Adrenal gland (tissue), 12 donors: ENCODE results near the gene PTPRN2. TPM values are rescaled to one million over a fixed set of nuclear protein-coding genes. Genes with fewer than 3 reads are reported as not detected.

Source experiments
- DNase-seq, 7 donors: peaks; one replicate each; pipeline ENCODE4 v3.0.0-alpha.2; 2019 to 2020
- H3K27ac ChIP-seq, 5 donors: fragments of 200-600 bp; sonication (generic) in 4 of 5; 1 replicate in 3 of 5; 2 replicates in 2 of 5; pipeline versions ENCODE4 v1.5.1 to v1.8.0; 2016 to 2020; ENCODE audit warnings: mild to moderate bottlenecking in 1 of 5
- H3K27me3 ChIP-seq: fragments of 200-600 bp; 2 replicates; pipeline ENCODE4 v1.8.0; 2021
- H3K36me3 ChIP-seq, 2 donors: fragments of 200-600 bp; replicated peaks in 1 of 2; 1 replicate in 1 of 2; 2 replicates in 1 of 2; pipeline versions ENCODE4 v1.5.1 to v1.8.0; 2018 to 2022
- H3K4me1 ChIP-seq, 2 donors: fragments of 200-600 bp; replicated peaks in 1 of 2; 1 replicate in 1 of 2; 2 replicates in 1 of 2; pipeline versions ENCODE4 v1.5.1 to v1.8.0; 2018 to 2021
- H3K4me3 ChIP-seq, 4 donors: fragments of 200-600 bp; sonication (generic) in 3 of 4; one replicate each; pipeline ENCODE4 v1.5.1; 2016 to 2018
- H3K9me3 ChIP-seq, 3 donors: fragments of 200-600 bp; sonication (generic) in 1 of 3; replicated peaks in 1 of 3; 1 replicate in 2 of 3; 2 replicates in 1 of 3; pipeline versions ENCODE4 v1.5.1 to v1.8.0; 2016 to 2021
- POLR2A ChIP-seq, 2 donors: fragments of 450-650 bp; IDR thresholded peaks; one replicate each; pipeline ENCODE4 v1.6.1; 2017; ENCODE audit warnings: antibody characterized with exemption in 2 of 2, mild to moderate bottlenecking in 2 of 2, moderate library complexity in 1 of 2
- WGBS, 4 donors: extraction: QIAGEN DNeasy Blood & Tissue Kit in 2 of 4; methylation state at CpG; one replicate each; pipeline versions ENCODE4 v1.1.5 to v1.1.7; 2013 to 2017; 5-methylcytosine and 5-hydroxymethylcytosine counted together
- intact Hi-C, 2 donors: fragments of 100-400 bp; cut with DNase I; formaldehyde crosslinking; loops; one replicate each; pipeline versions ENCODE4 v1.14.1 to v1.15.0; 2022 to 2023
- polyA plus RNA-seq, 3 donors: library from polyadenylated mRNA; stranded (reverse); fragments of 200-250 nt in 2 of 3; fragments of 350-450 nt in 1 of 3; fragmentation: Illumina TruSeq in 1 of 3; extraction: RNeasy Lipid Tissue Mini Kit (QIAGEN cat#74804) in 1 of 3; gene quantifications; one replicate each; pipeline ENCODE4 v1.2.3, GENCODE V29; 2013 to 2014
- total RNA-seq, 9 donors: library from RNA; depleted of rRNA in 4 of 9; stranded (reverse); fragments of >200 nt in 4 of 9; fragments of 120-200 nt in 1 of 9; fragmentation: NEBNext Ultra II Directional in 1 of 9; extraction: Animal tissue kit (Norgen Biotek cat#: 25700) in 1 of 9; gene quantifications; one replicate each; pipeline versions ENCODE4 v1.1.0 to v1.2.4, GENCODE V29; 2013 to 2023
- TF ChIP-seq, protein P1 (sequence below), 6 experiments: fragments of 450-650 bp in 4 of 6; fragments of 200-600 bp in 2 of 6; sonication (generic) in 1 of 6; IDR thresholded peaks; 1 replicate in 5 of 6; 2 replicates in 1 of 6; pipeline versions ENCODE4 v1.5.1 to v1.8.0; 2016 to 2021; ENCODE audit warnings: antibody characterized with exemption in 6 of 6, mild to moderate bottlenecking in 2 of 6, moderate library complexity in 1 of 6
- donor health status: healthy with polysubstance abuse.
- donor health status: Bipolar disorder and iron deficiency.
- donor health status: DM: yes; HTN: yes; CAD: no.
- donor health status: DM: no; HTN: no; CAD: no.
- donor health status: DM: no; HTN: no; CAD: no.
- donor health status: DM: yes; HTN: yes; CAD: no.

Gene PTPRN2
- total and polyA plus RNA-seq, 12 donors, result 2.2 to 16.2 (median 3.4) TPM

DNA sequence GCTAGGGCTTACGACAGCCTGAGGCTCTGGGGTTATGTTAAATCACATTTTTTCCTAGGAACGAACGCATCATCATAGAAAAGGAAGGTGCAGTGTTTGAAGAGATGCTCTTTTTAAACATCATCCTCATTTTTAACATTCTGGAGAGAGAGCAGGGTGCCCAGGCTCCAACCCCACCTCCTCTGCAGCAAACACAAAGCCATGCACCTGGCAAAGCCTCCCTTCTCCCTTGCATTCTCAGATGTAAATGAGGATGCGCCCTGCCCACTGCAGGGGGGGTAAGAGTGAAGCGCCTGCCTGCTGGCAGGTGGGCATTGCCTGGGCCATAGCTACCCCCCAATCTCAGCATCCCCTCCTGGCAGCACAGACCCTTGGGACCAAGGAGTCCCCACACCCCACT, 92.4 kb downstream of the PTPRN2 start:
- TF ChIP-seq POLR2A (IDR thresholded peaks at IDR 0.05), result no peak
- TF ChIP-seq, protein P1, sequence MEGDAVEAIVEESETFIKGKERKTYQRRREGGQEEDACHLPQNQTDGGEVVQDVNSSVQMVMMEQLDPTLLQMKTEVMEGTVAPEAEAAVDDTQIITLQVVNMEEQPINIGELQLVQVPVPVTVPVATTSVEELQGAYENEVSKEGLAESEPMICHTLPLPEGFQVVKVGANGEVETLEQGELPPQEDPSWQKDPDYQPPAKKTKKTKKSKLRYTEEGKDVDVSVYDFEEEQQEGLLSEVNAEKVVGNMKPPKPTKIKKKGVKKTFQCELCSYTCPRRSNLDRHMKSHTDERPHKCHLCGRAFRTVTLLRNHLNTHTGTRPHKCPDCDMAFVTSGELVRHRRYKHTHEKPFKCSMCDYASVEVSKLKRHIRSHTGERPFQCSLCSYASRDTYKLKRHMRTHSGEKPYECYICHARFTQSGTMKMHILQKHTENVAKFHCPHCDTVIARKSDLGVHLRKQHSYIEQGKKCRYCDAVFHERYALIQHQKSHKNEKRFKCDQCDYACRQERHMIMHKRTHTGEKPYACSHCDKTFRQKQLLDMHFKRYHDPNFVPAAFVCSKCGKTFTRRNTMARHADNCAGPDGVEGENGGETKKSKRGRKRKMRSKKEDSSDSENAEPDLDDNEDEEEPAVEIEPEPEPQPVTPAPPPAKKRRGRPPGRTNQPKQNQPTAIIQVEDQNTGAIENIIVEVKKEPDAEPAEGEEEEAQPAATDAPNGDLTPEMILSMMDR (IDR thresholded peaks at IDR 0.05), result no peak
- no peak for DNase-seq
- H3K27me3 ChIP-seq, result no peaks in the 10 kb centered on the region
- H3K9me3 ChIP-seq, result no peaks in the 10 kb centered on the region
- H3K27ac ChIP-seq, result no peak overlapping the region
- 29 to 51% (median 44%) methylated on average over 5 of the region's 5 CpGs for WGBS, 4 donors
- intact Hi-C loops, result no loop called here
- H3K4me1 ChIP-seq, result no peaks in the 10 kb centered on the region
- no peaks in the 10 kb centered on the region for H3K36me3 ChIP-seq
- no peak overlapping the region for H3K4me3 ChIP-seq

DNA sequence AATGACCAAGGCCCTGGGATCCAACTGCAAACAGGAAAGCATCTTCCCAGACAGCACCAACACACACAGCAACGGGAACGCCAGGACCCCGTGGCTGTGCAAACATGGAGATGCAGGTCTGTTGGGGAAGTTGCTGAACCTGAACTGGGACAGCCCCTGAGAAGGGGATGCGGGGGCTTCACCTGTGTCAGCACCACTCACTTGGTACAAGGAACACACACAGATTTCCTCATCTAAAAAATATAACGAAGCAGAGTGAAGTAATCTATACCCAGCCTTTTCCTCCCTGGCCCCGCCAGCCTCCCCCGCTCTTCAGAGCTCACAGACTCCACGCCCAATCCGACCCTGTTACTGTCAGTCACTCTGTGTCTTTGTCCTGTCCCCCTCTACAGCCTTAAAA, 93.0 kb downstream of the PTPRN2 start:
- no peak for TF ChIP-seq POLR2A (IDR thresholded peaks at IDR 0.05)
- TF ChIP-seq, protein P1 (IDR thresholded peaks at IDR 0.05), result no peak
- Histone ChIP-seq H3K9me3 (no peaks in the 10 kb centered on the region), H3K36me3 (no peaks in the 10 kb centered on the region), H3K27ac (no peak overlapping the region), H3K27me3 (no peaks in the 10 kb centered on the region), H3K4me1 (no peaks in the 10 kb centered on the region), H3K4me3 (no peak overlapping the region)
- intact Hi-C loops, result no loop called here
- no peak for DNase-seq
- WGBS, 4 donors, result 46 to 63% (median 57%) methylated on average over 6 to 9 of the region's 9 CpGs

DNA sequence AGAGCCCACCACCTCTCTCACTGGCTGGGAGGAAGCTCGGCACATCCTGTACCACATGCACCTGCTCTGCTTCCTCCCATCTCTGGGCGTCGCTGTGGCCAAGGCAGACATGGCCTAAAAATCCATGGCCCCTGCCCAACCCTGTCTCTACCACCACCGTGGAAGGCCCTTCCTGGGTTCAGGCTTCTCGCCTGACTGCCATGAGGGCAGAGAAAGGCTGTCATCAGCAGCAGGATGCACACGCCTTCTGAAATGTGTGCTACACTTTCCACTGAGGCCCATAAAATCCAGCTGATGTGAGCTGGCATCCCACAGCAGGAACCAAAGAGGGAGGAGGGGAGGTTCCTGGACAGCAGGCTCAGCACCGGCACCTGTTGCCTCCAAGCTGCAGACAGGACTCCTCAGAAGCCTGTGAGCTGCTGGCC, 93.4 kb downstream of the PTPRN2 start:
- 60 to 68% (median 65%) methylated on average over 7 of the region's 7 CpGs for WGBS, 4 donors
- Histone ChIP-seq H3K4me3 (no peak overlapping the region), H3K27me3 (no peaks in the 10 kb centered on the region), H3K9me3 (no peaks in the 10 kb centered on the region), H3K27ac (no peak overlapping the region), H3K36me3 (no peaks in the 10 kb centered on the region), H3K4me1 (no peaks in the 10 kb centered on the region)
- DNase-seq, result no peak
- intact Hi-C loops, result no loop called here
- TF ChIP-seq, protein P1 (IDR thresholded peaks at IDR 0.05), result no peak

DNA sequence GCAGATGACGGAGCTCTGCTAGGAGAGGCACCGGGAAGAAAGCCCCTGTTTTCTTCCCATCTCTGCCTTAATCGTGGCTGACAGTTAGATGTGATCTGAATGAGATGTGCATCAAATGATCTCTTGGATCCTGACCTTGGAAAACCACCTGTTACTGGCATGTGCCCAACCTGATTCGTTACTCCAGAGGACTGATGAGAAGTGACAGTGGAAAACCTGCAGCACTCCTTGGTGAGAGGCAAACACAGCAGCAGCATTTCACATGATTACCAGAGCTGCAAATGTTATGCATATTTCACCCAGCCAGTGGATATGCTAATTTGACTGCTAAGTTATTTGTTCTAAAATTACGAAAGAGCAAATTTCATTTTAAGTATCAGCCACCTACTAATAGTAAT, 95.3 kb downstream of the PTPRN2 start:
- DNase-seq, result no peak
- Histone ChIP-seq H3K4me3 (no peak overlapping the region), H3K9me3 (no peaks in the 10 kb centered on the region), H3K36me3 (no peaks in the 10 kb centered on the region), H3K4me1 (no peaks in the 10 kb centered on the region), H3K27me3 (no peaks in the 10 kb centered on the region), H3K27ac (no peak overlapping the region)
- TF ChIP-seq POLR2A (IDR thresholded peaks at IDR 0.05), result no peak
- TF ChIP-seq, protein P1 (IDR thresholded peaks at IDR 0.05), result no peak
- intact Hi-C loops, result no loop called here
- WGBS, 4 donors, result 64 to 71% (median 68%) methylated on average over 5 of the region's 5 CpGs
